Psoas muscle (tissue), 8 donors: ENCODE results near the gene YWHAG. TPM values are rescaled to one million over a fixed set of nuclear protein-coding genes. Genes with fewer than 3 reads are reported as not detected.

ENCODE experiments used
- ATAC-seq, 4 donors: fragments of 200-7000 bp; cut with Tn5 transposase; one replicate each; pipeline ENCODE4 v1.9.1; 2020; ENCODE audit warnings: moderate library complexity in 3 of 4, mild to moderate bottlenecking in 2 of 4
- DNase-seq, 2 donors: peaks; one replicate each; pipeline ENCODE4 v3.0.0-alpha.2; 2020
- H3K27ac ChIP-seq: fragments of 200-600 bp; one replicate; pipeline ENCODE4 v1.8.0; 2022
- H3K27me3 ChIP-seq, 3 donors: fragments of 200-600 bp in 1 of 3; one replicate each; pipeline versions ENCODE4 v1.6.1 to v1.8.0; 2013 to 2022; ENCODE audit warnings: low read length in 2 of 3, mild to moderate bottlenecking in 2 of 3, moderate library complexity in 1 of 3; ENCODE audit not compliant: insufficient read depth in 3 of 3
- H3K36me3 ChIP-seq, 2 donors: fragments of 200-600 bp in 1 of 2; one replicate each; pipeline versions ENCODE4 v1.6.1 to v1.8.0; 2013 to 2022; ENCODE audit warnings: low read depth in 1 of 2, mild to moderate bottlenecking in 1 of 2, moderate library complexity in 1 of 2; ENCODE audit not compliant: insufficient read depth in 1 of 2
- H3K4me1 ChIP-seq: fragments of 200-600 bp; one replicate; pipeline ENCODE4 v1.8.0; 2022
- H3K4me3 ChIP-seq: fragments of 200-600 bp; one replicate; pipeline ENCODE4 v1.8.0; 2022; ENCODE audit warnings: mild to moderate bottlenecking
- H3K9me3 ChIP-seq: fragments of 200-600 bp; one replicate; pipeline ENCODE4 v1.8.0; 2022
- WGBS, 3 donors: extraction: QIAGEN DNeasy Blood & Tissue Kit; methylation state at CpG; one replicate each; pipeline versions ENCODE4 v1.1.6 to v1.1.7; 2013; 5-methylcytosine and 5-hydroxymethylcytosine counted together
- intact Hi-C, 2 donors: fragments of 100-400 bp; cut with DNase I; formaldehyde crosslinking; loops; one replicate each; pipeline versions ENCODE4 v1.11.0 to v1.14.2; 2022
- polyA plus RNA-seq, 3 donors: library from polyadenylated mRNA; stranded (reverse); fragments of 200-250 nt; gene quantifications; one replicate each; pipeline ENCODE4 v1.2.3, GENCODE V29; 2013
- total RNA-seq, 4 donors: library from RNA; stranded (reverse); fragmentation: NEBNext Ultra II Directional in 2 of 4; extraction: Animal tissue kit (Norgen Biotek cat#: 25700) in 2 of 4; gene quantifications; one replicate each; pipeline versions ENCODE4 v1.2.1 to v1.2.4, GENCODE V29; 2021 to 2023
- TF ChIP-seq, protein P1 (sequence below): fragments of 200-600 bp; IDR thresholded peaks from one replicate; pipeline ENCODE4 v1.8.0; 2022; ENCODE audit warnings: antibody characterized with exemption
- donor health status: healthy with polysubstance abuse.
- donor health status: DM: no; HTN: no; CAD: no; lungs with moderate emphysema.
- donor health status: Bipolar disorder and iron deficiency.
- donor health status: healthy.
- donor health status: DM: yes; HTN: yes; CAD: no.
- donor health status: DM: no; HTN: no; CAD: no.
- donor health status: DM: no; HTN: no; CAD: no.
- donor health status: DM: yes; HTN: yes; CAD: no.

YWHAG gene
- total and polyA plus RNA-seq, 7 donors, result 204 to 523 (median 398) TPM

GRCh38 chr7:76278540-76278939 lies 80.3 kb downstream of the YWHAG start:
- 85 to 100% (median 96%) methylated on average over 1 of the region's 1 CpG for WGBS, 3 donors
- no peak overlapping the region for H3K27ac ChIP-seq
- H3K27me3 ChIP-seq, result peaks cover 0 to 47% (median 6%) of the 10 kb centered on the region in 3 donors
- TF ChIP-seq, protein P1, sequence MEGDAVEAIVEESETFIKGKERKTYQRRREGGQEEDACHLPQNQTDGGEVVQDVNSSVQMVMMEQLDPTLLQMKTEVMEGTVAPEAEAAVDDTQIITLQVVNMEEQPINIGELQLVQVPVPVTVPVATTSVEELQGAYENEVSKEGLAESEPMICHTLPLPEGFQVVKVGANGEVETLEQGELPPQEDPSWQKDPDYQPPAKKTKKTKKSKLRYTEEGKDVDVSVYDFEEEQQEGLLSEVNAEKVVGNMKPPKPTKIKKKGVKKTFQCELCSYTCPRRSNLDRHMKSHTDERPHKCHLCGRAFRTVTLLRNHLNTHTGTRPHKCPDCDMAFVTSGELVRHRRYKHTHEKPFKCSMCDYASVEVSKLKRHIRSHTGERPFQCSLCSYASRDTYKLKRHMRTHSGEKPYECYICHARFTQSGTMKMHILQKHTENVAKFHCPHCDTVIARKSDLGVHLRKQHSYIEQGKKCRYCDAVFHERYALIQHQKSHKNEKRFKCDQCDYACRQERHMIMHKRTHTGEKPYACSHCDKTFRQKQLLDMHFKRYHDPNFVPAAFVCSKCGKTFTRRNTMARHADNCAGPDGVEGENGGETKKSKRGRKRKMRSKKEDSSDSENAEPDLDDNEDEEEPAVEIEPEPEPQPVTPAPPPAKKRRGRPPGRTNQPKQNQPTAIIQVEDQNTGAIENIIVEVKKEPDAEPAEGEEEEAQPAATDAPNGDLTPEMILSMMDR, result no peak
- no peak for ATAC-seq
- no peaks in the 10 kb centered on the region for H3K9me3 ChIP-seq
- no peak overlapping the region for H3K4me3 ChIP-seq
- intact Hi-C loops, result no loop called here
- no peaks in the 10 kb centered on the region for H3K4me1 ChIP-seq
- no peak for DNase-seq
- no peaks in the 10 kb centered on the region for H3K36me3 ChIP-seq

Other genes starting within 250 kb of the YWHAG start
- gene SRRM3, start 157.1 kb downstream of the YWHAG start, total RNA-seq, result 1 to 10 TPM in 2 of 4 donors, under 1 TPM in 2; 0.66 to 1.9 (median 1.1) TPM
- gene SRRM3, start 157.1 kb downstream of the YWHAG start, polyA plus RNA-seq, result 1 to 10 TPM in 1 of 3 donors, under 1 TPM in 2; 0.48 to 5.4 (median 0.49) TPM
- 1,000 to 10,000 TPM; 2,972 to 5,803 (median 5,243) TPM for gene HSPB1, start 56.3 kb downstream of the YWHAG start, total RNA-seq
- 1,000 to 10,000 TPM; 1,312 to 4,364 (median 1,775) TPM for gene HSPB1, start 56.3 kb downstream of the YWHAG start, polyA plus RNA-seq
- gene SSC4D, start 50.7 kb upstream of the YWHAG start, total RNA-seq, result 1 to 10 TPM in 1 of 4 donors, under 1 TPM in 3; 0.79 to 1.0 (median 0.86) TPM
- gene SSC4D, start 50.7 kb upstream of the YWHAG start, polyA plus RNA-seq, result 1 to 10 TPM; 1.3 to 3.3 (median 2.7) TPM
- 10 to 100 TPM in 1 of 4 donors, 1 to 10 TPM in 1, under 1 TPM in 1, not detected in 1; 0.96 to 12.3 (median 4.0) TPM for gene ZP3, start 66.0 kb upstream of the YWHAG start, total RNA-seq
- under 1 TPM; 0.23 to 0.52 (median 0.32) TPM for gene ZP3, start 66.0 kb upstream of the YWHAG start, polyA plus RNA-seq
- gene DTX2, start 102.7 kb upstream of the YWHAG start, total RNA-seq, result 10 to 100 TPM; 10.5 to 15.7 (median 14.6) TPM
- gene DTX2, start 102.7 kb upstream of the YWHAG start, polyA plus RNA-seq, result 10 to 100 TPM; 12.8 to 21.5 (median 18.1) TPM
- gene UPK3B, start 151.6 kb upstream of the YWHAG start, total RNA-seq, result under 1 TPM in 3 of 4 donors, not detected in 1; 0.48 to 0.91 (median 0.77) TPM
- under 1 TPM; 0.12 to 0.23 (median 0.13) TPM for gene UPK3B, start 151.6 kb upstream of the YWHAG start, polyA plus RNA-seq
- gene SPDYE16, start 184.3 kb upstream of the YWHAG start, total RNA-seq, result under 1 TPM in 3 of 4 donors, not detected in 1; 0.40 to 0.60 (median 0.44) TPM
- gene SPDYE16, start 184.3 kb upstream of the YWHAG start, polyA plus RNA-seq, result under 1 TPM; 0.04 to 0.13 (median 0.10) TPM